ENCODE data around the gene PHC2.

Gene PHC2

DNA sequence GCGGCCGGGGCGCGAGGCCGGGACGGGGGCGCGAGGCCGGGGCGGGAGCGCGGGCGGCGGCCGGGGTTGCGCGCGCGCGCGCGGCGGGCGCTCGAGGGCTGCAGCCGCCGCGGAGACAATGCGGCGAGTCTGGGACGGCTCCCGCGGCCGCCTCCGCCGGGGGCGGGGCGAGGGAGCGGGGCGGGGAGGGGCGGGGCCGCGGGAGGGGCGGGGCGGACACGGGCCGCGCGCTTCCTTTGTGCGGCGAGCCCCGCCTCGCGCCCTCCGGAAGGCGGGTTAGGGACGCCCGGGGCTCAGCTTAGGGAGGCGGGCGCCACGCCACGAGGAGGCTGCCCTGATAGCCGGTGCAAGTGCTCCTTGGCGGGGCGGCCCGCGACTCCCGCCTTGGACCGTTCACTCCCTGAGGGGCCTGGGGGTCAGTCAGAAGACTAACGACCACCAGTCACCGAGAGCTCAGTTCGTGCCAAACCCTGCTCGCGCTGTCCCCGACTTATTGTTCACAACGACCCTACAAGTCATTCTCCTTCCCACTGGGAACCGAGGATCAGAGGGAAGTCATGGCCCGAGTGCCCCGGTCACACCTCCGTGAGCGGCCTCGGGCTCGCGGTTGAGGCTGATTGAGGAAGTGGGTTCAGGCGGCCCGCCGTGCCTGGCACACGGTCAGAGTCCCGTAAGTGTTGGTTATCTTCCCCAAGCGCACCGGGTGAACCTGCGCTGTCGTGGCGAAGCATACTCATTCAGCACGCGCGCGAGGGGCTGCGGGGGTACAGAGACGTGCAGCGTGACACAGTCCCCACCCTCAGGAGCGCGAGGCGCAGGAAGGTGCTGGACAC, 80.9 kb downstream of the PHC2 start:
- Histone ChIP-seq H3K9me3 (ENCODE audit: control insufficient read depth, low read length) (no peaks in the 10 kb centered on the region), H3K4me1 (peaks cover 2% of the 10 kb centered on the region), H3K27ac (peak overlapping the region; percentile 77), H3K4me2 (ENCODE audit: low read length) (peak overlapping the region; percentile 79), H2AFZ (peak overlapping the region; percentile 90), H3K36me3 (ENCODE audit: control insufficient read depth, insufficient read depth, low read length) (no peaks in the 10 kb centered on the region), H3K79me2 (peaks cover 13% of the 10 kb centered on the region), H3K27me3 (ENCODE audit: control insufficient read depth, insufficient read depth, low read length) (no peaks in the 10 kb centered on the region), H3K4me3 (ENCODE audit: low read depth, low read length) (peak overlapping the region; percentile 59), H3K9ac (no peak overlapping the region)
- TF ChIP-seq, protein P1, sequence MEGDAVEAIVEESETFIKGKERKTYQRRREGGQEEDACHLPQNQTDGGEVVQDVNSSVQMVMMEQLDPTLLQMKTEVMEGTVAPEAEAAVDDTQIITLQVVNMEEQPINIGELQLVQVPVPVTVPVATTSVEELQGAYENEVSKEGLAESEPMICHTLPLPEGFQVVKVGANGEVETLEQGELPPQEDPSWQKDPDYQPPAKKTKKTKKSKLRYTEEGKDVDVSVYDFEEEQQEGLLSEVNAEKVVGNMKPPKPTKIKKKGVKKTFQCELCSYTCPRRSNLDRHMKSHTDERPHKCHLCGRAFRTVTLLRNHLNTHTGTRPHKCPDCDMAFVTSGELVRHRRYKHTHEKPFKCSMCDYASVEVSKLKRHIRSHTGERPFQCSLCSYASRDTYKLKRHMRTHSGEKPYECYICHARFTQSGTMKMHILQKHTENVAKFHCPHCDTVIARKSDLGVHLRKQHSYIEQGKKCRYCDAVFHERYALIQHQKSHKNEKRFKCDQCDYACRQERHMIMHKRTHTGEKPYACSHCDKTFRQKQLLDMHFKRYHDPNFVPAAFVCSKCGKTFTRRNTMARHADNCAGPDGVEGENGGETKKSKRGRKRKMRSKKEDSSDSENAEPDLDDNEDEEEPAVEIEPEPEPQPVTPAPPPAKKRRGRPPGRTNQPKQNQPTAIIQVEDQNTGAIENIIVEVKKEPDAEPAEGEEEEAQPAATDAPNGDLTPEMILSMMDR (IDR thresholded peaks at IDR 0.05): no peak

DNA sequence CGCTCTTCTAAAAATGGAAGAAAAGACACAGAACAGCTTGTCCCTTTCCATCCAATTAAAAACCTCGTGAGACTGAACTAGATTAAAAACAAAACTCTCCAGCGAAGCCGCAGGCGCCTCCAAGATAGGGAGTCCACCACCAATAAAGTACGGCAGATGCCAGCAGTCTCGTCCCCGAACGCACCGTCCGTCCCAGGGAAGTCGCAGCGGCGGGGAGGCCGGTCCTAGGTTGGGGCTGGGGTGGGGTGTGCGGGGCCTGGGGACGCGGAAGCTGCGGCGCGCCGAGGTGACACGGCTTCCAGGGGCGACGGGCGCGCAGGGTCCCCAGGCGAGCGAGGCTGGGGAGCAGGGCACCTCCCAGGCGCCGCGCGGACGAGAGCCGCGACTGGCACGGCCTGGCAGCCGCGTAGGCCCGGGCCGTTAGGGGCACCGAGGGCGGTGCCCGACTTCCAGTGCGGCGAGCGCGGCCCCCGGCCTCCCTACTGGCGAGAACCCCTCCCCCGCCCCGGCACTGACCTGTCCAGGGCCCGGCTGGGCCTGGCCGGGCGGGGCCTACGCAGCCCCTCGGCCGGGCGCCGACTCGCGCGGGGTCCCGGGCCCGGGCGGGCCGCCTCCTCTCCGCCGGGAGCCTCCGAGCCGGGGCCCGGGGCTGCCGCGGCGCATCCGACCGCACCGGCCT, 81.7 kb downstream of the PHC2 start:
- H3K27ac ChIP-seq: peak overlapping the region; percentile 75
- TF ChIP-seq, protein P1 (IDR thresholded peaks at IDR 0.05): no peak
- H3K4me3 ChIP-seq (ENCODE audit: low read depth, low read length): peak overlapping the region; percentile 61

DNA sequence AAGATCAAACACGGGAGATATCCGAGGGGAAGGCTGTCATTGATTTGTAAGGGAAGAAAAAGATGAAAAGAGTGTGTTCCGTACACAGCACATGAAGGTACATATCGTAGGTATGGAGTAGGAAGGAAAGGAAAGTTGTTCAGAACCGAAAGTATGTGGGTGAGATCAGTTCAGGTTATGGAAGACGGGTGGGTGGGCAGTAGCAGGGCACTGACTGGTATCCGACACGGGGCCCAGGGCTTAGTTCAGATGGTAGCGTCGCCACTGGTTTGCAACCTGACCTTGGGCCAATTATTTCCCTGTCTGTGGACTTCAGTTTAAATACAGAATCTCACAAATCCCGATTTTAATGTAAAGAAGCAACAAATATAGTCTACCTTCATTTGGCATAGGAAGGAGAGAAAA, 82.2 kb downstream of the PHC2 start:
- Histone ChIP-seq H3K9me3 (ENCODE audit: control insufficient read depth, low read length) (no peaks in the 10 kb centered on the region), H3K4me3 (ENCODE audit: low read depth, low read length) (peak overlapping the region; percentile 61), H3K27ac (peak overlapping the region; percentile 75), H3K4me1 (peaks cover 2% of the 10 kb centered on the region), H3K79me2 (peaks cover 17% of the 10 kb centered on the region), H3K36me3 (ENCODE audit: control insufficient read depth, insufficient read depth, low read length) (no peaks in the 10 kb centered on the region), H3K9ac (no peak overlapping the region), H2AFZ (peak overlapping the region; percentile 0), H3K4me2 (ENCODE audit: low read length) (peak overlapping the region; percentile 66), H3K27me3 (ENCODE audit: control insufficient read depth, insufficient read depth, low read length) (no peaks in the 10 kb centered on the region)
- TF ChIP-seq, protein P1 (IDR thresholded peaks at IDR 0.05): no peak

More for the DNA sequence above, 81.7 kb downstream of the PHC2 start:
- no peaks in the 10 kb centered on the region for H3K9me3 ChIP-seq (ENCODE audit: control insufficient read depth, low read length)
- no peaks in the 10 kb centered on the region for H3K27me3 ChIP-seq (ENCODE audit: control insufficient read depth, insufficient read depth, low read length)
- peaks cover 2% of the 10 kb centered on the region for H3K4me1 ChIP-seq
- H3K79me2 ChIP-seq: peaks cover 14% of the 10 kb centered on the region
- peak overlapping the region; percentile 0 for H2AFZ ChIP-seq
- H3K4me2 ChIP-seq (ENCODE audit: low read length): peak overlapping the region; percentile 66
- H3K9ac ChIP-seq: no peak overlapping the region
- H3K36me3 ChIP-seq (ENCODE audit: control insufficient read depth, insufficient read depth, low read length): no peaks in the 10 kb centered on the region

DNA sequence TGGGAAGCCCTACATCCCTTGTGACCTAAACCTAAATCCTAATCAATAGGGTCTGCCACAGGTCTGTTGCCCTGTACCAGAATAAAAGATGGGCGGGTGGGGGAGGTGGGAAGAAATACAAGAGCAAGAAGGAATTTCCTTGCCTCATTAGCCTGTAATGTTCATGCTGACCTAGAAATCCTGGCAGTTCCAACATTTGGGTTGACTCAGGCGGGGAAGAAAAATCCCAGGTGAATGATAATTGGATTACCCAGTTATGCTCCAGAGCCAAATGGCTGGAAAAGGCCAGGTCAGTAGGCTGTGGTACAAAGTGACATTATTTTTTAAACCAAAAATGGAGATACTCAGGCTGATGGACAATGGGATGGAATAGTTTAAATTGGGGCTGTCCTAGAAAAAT, 82.7 kb downstream of the PHC2 start:
- Histone ChIP-seq H3K27me3 (ENCODE audit: control insufficient read depth, insufficient read depth, low read length) (no peaks in the 10 kb centered on the region), H3K4me2 (ENCODE audit: low read length) (peak overlapping the region; percentile 66), H3K9me3 (ENCODE audit: control insufficient read depth, low read length) (no peaks in the 10 kb centered on the region), H3K4me1 (peaks cover 2% of the 10 kb centered on the region), H3K4me3 (ENCODE audit: low read depth, low read length) (peak overlapping the region; percentile 61), H3K79me2 (peaks cover 19% of the 10 kb centered on the region), H3K9ac (no peak overlapping the region), H2AFZ (no peak overlapping the region), H3K27ac (peak overlapping the region; percentile 75), H3K36me3 (ENCODE audit: control insufficient read depth, insufficient read depth, low read length) (no peaks in the 10 kb centered on the region)
- TF ChIP-seq, protein P1 (IDR thresholded peaks at IDR 0.05): no peak

Data from parathyroid adenoma (tissue), 2 donors.